GM21825 (cell line): ENCODE measurements around the gene PLPPR2.
"Not testable (repeated sequence)": the region's sequence is repeated elsewhere in the genome, so short reads cannot be mapped to it uniquely, and the experiment has no call there.

Source experiments
- ATAC-seq: cut with Tn5 transposase; IDR thresholded peaks from one replicate; pipeline ENCODE4 v1.9.1; 2021; ENCODE audit warnings: mild to moderate bottlenecking, moderate library complexity; ENCODE audit not compliant: unreplicated experiment

PLPPR2 gene

GRCh38 chr19:11339254-11340098 is 15.8 kb upstream of the PLPPR2 start, which contains the start of gene RAB3D:
Gene RAB3D (minus strand): TSS chr19:11339657. CDS start chr19:11337399, 2,258 bp downstream.
- peak; percentile 65 for ATAC-seq

GRCh38 chr19:11340099-11340467 is 15.1 kb upstream of the PLPPR2 start:
- ATAC-seq: not testable (repeated sequence)

- ATAC-seq: no peak
These were observed 12.8 kb upstream of the PLPPR2 start for GRCh38 chr19:11342429-11342828.

- ATAC-seq: no peak
These were observed 10.0 kb upstream of the PLPPR2 start for GRCh38 chr19:11345122-11345803.

GRCh38 chr19:11346104-11346940 is 8.9 kb upstream of the PLPPR2 start, which contains the start of the genes CCDC159 and TMEM205:
Gene CCDC159 (plus strand): TSS chr19:11346519. CDS start chr19:11346607, 88 bp downstream.
Gene TMEM205 (minus strand): TSS chr19:11346268. CDS start chr19:11345619, 649 bp downstream.
- peak; percentile 88 for ATAC-seq

GRCh38 chr19:11347546-11348039 is 7.6 kb upstream of the PLPPR2 start:
- ATAC-seq: no peak

- no peak for ATAC-seq
These were observed 6.1 kb upstream of the PLPPR2 start for GRCh38 chr19:11349171-11349570.

- not testable (repeated sequence) for ATAC-seq
These were observed 1.1 kb upstream of the PLPPR2 start for GRCh38 chr19:11354102-11354501.

GRCh38 chr19:11356074-11356397 is 804 bp downstream of the PLPPR2 start:
- ATAC-seq: no peak

- ATAC-seq: no peak
These were observed 1.7 kb downstream of the PLPPR2 start for GRCh38 chr19:11356676-11357550.

GRCh38 chr19:11359421-11359820 is 4.2 kb downstream of the PLPPR2 start:
- no peak for ATAC-seq

GRCh38 chr19:11361037-11361770 is 6.0 kb downstream of the PLPPR2 start:
- no peak for ATAC-seq

GRCh38 chr19:11361771-11362731 is 6.8 kb downstream of the PLPPR2 start:
- ATAC-seq: no peak

- ATAC-seq: no peak
These were observed 8.6 kb downstream of the PLPPR2 start for GRCh38 chr19:11363881-11364280.

GRCh38 chr19:11364296-11364904 is 9.2 kb downstream of the PLPPR2 start:
- ATAC-seq: no peak

GRCh38 chr19:11364935-11365334 is 9.7 kb downstream of the PLPPR2 start:
- ATAC-seq: no peak

- ATAC-seq: no peak
These were observed 10.4 kb downstream of the PLPPR2 start for GRCh38 chr19:11365557-11366117.
